ENCODE data around the gene MIAT. TPM values are rescaled to one million over a fixed set of nuclear protein-coding genes. Genes with fewer than 3 reads are reported as not detected.
"Not testable (repeated sequence)": the region's sequence is repeated elsewhere in the genome, so short reads cannot be mapped to it uniquely, and the experiment has no call there.

MIAT gene
- total RNA-seq, 1 donor from 2014 or later, result 0.48 TPM

- intact Hi-C loops (cut with DNase I), result no loop called here
- no peak for ATAC-seq (ENCODE audit: poor library complexity)
- DNase-seq, result no peak
Observed at GRCh38 chr22:26684168-26684567, 26.8 kb downstream of the MIAT start.

- ATAC-seq (ENCODE audit: poor library complexity), result no peak
- intact Hi-C loops (cut with DNase I), result no loop called here
- no peak for DNase-seq
Observed at GRCh38 chr22:26685601-26686000, 28.2 kb downstream of the MIAT start.

DNA sequence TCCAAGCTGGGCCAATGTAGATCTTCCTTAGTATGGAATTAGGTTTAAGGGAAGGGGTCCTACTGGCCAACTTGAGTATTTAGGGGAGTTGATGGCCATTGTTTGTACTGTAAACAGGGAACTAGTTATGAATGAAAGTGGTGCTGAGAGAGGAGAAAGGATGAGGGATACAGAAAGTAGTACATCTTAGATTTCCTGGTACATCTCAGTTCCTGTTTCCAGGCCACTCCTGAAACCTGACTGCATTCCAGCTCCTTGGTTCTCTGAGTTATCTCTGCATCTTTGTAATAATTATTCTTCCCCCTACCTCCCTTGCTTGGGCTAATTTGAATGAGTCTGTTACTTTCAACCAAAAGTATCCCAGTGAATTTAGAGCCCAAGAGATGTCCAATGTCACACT is 30.1 kb downstream of the MIAT start:
- no peak for DNase-seq
- no peak for ATAC-seq (ENCODE audit: poor library complexity)
- intact Hi-C loops (cut with DNase I), result no loop called here

- DNase-seq (no peak), ATAC-seq (ENCODE audit: poor library complexity) (peak; percentile 31)
- intact Hi-C loops (cut with DNase I), result no loop called here
Observed at GRCh38 chr22:26689513-26690301, 32.3 kb downstream of the MIAT start.

GRCh38 chr22:26690654-26691376 is 33.4 kb downstream of the MIAT start:
- intact Hi-C loops (cut with DNase I), result no loop called here
- DNase-seq (no peak), ATAC-seq (ENCODE audit: poor library complexity) (no peak)

- DNase-seq (no peak), ATAC-seq (ENCODE audit: poor library complexity) (no peak)
- intact Hi-C loops (cut with DNase I), result no loop called here
Observed at GRCh38 chr22:26691377-26691716, 34.0 kb downstream of the MIAT start.

DNA sequence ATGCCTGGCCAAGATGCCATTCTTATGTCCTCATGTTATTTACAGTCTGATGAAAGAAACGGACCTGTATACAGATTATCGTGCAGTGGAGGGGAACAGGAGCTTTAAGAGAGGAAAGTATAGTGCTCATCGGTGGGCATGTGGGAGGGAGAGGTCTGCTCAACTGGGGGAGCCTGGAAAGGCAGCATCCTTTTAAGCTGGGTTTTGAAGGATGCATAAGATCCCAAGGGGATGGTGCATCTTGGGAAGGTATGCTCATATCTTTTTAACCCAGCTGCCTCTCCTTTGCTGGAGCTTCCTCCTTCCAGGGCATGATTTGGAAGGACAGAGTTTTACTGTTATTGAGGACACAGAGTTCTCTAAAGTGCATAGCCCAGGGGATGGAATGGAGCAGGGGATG is 34.8 kb downstream of the MIAT start:
- ATAC-seq (ENCODE audit: poor library complexity) (no peak), DNase-seq (no peak)
- intact Hi-C loops (cut with DNase I), result no loop called here

DNA sequence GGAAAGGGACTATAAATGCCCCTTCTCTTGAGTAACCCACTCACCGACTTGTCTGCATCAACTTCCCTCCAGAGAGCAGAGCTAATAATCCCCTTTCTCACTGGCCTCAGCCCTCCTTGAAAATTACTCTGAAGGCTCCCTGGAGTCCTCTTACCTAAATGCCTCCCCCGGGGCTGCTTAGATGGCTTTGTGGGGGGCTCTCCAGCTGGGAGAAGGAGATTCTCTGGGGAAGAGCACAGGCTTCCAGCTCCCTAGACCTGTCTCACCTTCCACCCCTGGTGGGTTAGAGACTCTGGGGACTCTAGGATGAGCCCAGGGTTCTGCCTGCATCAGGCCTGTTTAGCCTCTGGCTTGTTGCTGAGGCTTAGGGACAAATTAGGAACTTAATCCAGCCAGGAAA is 39.8 kb downstream of the MIAT start:
- intact Hi-C loops (cut with DNase I), result no loop called here
- DNase-seq (no peak), ATAC-seq (ENCODE audit: poor library complexity) (no peak)

GRCh38 chr22:26700462-26700861 is 43.1 kb downstream of the MIAT start:
- intact Hi-C loops (cut with DNase I), result no loop called here
- ATAC-seq (ENCODE audit: poor library complexity), result no peak
- DNase-seq, result no peak

GRCh38 chr22:26700886-26701285 is 43.5 kb downstream of the MIAT start:
- intact Hi-C loops (cut with DNase I), result no loop called here
- no peak for DNase-seq
- no peak for ATAC-seq (ENCODE audit: poor library complexity)

GRCh38 chr22:26701323-26701722 is 43.9 kb downstream of the MIAT start:
- intact Hi-C loops (cut with DNase I), result no loop called here
- ATAC-seq (ENCODE audit: poor library complexity) (no peak), DNase-seq (no peak)

DNA sequence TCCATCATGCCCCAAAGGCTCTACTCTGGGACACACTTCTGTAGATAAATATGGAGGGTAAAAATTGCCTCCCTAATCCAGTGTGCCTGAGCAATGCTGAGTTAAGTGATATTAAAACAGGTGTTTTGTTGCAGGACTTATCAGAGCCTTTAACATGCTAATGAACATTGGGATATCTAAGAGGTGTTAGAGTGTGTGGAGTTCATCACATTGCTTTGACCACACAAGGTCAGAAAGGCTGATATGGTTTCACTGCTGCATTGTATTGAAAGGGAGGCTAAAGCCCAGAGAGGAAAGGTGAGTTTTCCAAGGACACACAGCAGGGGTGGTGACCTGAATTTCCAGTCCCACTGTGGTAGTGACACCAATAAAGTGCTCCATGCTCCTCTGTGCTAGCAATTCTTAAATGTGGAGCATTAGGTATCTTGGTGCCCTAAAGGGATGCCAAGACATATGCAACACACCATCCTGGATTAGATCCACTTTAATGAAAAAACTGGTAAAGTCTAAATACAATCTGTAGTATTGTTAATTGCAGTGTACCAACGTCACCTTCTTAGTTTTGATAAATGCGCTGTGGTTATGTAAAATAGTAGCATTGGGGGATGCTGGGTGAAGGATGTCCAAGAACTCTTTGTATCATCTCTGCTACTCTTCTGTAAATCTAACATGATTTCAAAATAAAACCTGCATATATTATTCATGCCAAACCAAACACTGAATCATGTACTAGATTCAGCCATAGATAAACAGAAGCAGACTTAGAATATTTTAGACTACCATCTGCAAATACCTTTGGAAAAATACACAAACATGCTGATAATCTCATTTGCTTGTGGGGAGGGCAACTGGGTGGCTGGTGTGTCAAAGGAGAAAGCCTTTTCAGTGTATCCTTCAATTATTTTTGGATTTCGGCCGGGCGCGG is 45.8 kb downstream of the MIAT start:
- intact Hi-C loops (cut with DNase I), result no loop called here

GRCh38 chr22:26705379-26705778 is 48.0 kb downstream of the MIAT start:
- DNase-seq; ATAC-seq (ENCODE audit: poor library complexity); intact Hi-C loops (cut with DNase I): not testable (repeated sequence)

More for the DNA sequence above, 45.8 kb downstream of the MIAT start:
- ATAC-seq (ENCODE audit: poor library complexity) (no peak), DNase-seq (no peak)

DNA sequence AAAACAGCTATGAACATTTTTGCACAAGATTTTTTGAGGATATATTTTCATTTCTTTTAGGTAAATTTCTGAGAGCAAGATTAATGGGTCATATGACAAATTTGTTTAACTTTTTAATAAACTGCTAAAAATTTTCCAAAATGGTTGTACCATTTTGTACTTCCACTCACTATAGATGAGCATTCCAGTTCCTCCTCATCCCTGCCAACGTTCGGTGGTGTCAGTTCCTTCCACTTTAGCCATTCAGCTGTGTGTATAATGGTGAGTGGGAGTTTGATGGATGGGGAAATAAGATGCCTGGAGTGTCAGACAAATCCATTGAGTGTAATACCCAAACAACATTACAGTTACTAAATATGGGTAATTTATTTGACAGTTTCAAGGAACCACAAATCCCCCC is 49.7 kb downstream of the MIAT start:
- DNase-seq (no peak), ATAC-seq (ENCODE audit: poor library complexity) (no peak)
- intact Hi-C loops (cut with DNase I), result no loop called here

- DNase-seq, result no peak
- no peak for ATAC-seq (ENCODE audit: poor library complexity)
- intact Hi-C loops (cut with DNase I), result no loop called here
Observed at GRCh38 chr22:26707581-26707980, 50.2 kb downstream of the MIAT start.

DNA sequence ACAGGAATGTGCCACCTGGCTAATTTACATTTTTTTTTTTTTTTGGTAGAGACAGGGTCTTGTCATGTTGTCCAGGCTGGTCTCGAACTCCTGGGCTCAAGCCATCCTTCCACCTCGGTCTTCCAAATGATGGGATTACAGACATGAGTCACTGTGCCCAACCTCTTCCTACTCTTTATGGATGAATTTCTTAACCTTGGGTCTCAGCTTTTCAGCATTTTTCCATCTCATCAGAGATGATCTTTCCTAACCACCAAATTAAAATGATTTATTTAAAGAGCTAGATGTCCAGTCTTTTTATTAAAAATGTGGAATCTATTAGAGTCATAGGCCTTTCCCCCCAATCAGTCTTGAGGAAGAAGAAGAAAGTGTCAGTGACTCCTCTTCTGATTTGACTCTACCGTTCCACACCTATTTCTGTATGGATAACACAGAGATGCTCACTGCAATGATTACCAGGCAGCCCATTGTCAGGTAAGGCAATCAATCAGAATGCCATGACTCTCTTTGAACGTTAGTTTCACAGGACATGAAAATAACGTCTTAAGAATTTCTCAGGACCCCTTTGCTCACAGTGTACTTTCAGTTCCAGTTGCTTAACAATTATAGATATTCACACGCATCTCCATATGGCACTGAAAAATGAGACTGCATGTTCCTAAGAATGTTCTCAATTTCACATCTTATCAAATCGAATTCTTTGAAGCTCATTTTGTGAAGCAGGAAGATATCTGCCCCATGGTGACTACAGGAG is 51.0 kb downstream of the MIAT start:
- no peak for ATAC-seq (ENCODE audit: poor library complexity)
- intact Hi-C loops (cut with DNase I), result no loop called here
- DNase-seq, result no peak

- intact Hi-C loops (cut with DNase I), result no loop called here
- ATAC-seq (ENCODE audit: poor library complexity) (no peak), DNase-seq (no peak)
Observed at GRCh38 chr22:26709617-26710390, 52.4 kb downstream of the MIAT start.

All from Right ventricle myocardium superior (tissue), 1 donor.